GM12873 (cell line): ENCODE results near the gene PLXDC2.

ENCODE experiments used
- TF ChIP-seq, protein P1 (sequence below): IDR thresholded peaks from 2 replicates; pipeline ENCODE4 v1.5.1; 2012; ENCODE audit warnings: low read depth, mild to moderate bottlenecking, moderate library complexity, low read length, control low read depth; ENCODE audit not compliant: insufficient read depth; ENCODE audit errors: missing control alignments

The PLXDC2 gene

DNA sequence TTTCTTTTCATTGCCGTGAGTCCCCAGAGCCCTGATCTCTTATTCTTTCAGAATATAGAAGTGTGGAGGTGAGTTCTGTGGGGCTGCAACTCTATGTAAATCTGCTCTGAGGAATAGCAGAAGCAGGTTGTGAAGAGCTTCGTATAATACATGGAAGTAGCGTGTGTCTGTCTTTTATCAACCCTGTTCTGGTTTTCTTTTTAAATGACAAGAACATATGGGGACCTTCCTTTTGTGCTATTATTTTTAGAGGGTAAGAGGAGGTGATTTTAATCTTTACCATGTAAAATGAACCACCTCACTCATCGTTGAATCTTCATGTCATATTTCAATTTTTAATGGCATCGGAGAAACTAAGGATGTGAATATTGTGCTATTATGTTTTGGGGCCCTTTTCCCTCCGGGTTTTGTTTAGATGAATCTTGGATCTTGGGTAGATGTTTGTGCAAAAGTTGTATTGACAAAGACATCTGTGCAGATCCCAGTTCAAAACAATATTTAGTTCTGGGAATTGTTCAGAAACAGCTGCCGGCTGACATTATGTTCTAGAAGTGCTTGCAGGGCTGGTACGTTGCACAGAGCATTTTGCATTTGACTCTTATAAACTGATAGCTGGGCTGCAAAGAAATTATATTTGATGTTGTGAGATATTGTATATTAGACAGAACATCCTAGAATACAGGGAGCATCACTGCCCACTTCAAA is 46.7 kb downstream of the PLXDC2 start:
- TF ChIP-seq, protein P1, sequence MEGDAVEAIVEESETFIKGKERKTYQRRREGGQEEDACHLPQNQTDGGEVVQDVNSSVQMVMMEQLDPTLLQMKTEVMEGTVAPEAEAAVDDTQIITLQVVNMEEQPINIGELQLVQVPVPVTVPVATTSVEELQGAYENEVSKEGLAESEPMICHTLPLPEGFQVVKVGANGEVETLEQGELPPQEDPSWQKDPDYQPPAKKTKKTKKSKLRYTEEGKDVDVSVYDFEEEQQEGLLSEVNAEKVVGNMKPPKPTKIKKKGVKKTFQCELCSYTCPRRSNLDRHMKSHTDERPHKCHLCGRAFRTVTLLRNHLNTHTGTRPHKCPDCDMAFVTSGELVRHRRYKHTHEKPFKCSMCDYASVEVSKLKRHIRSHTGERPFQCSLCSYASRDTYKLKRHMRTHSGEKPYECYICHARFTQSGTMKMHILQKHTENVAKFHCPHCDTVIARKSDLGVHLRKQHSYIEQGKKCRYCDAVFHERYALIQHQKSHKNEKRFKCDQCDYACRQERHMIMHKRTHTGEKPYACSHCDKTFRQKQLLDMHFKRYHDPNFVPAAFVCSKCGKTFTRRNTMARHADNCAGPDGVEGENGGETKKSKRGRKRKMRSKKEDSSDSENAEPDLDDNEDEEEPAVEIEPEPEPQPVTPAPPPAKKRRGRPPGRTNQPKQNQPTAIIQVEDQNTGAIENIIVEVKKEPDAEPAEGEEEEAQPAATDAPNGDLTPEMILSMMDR = no peak

DNA sequence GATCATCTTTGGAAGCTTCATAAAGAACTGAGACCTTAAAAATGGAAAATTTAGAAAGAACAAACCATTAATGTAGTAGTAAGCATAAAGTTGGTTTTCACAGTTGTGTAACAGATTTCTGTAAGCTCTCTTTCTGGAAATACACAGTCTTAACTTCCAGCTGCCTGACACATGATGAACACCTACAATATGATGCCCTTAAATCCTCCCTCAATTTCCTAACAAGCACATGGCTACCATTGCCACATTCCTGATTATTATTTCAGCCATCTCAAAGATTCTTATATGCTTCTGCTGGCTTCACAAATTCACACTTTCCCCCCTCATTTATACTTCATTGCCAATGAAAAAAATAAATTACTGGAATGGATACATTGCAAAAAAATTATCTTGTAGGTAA is 49.4 kb downstream of the PLXDC2 start:
- TF ChIP-seq, protein P1 = no peak

DNA sequence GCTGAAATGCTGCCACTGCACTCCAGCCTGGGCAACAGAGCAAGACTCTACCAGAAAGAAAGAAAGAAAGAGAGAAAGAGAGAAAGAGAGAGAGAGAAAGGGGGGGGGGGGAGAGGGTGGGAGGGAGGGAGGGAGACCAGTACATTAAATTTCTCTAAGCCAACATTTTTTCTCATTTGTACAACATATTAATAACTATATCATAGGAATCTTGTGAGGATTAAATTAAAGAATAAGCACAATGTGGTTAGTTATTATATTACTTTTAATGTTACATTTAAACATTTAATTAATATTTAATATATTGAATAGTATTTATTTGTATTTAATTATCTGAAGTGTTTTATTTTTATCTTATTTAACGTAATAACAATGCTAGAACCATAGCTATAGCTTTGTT is 53.1 kb downstream of the PLXDC2 start:
- TF ChIP-seq, protein P1 = no peak

DNA sequence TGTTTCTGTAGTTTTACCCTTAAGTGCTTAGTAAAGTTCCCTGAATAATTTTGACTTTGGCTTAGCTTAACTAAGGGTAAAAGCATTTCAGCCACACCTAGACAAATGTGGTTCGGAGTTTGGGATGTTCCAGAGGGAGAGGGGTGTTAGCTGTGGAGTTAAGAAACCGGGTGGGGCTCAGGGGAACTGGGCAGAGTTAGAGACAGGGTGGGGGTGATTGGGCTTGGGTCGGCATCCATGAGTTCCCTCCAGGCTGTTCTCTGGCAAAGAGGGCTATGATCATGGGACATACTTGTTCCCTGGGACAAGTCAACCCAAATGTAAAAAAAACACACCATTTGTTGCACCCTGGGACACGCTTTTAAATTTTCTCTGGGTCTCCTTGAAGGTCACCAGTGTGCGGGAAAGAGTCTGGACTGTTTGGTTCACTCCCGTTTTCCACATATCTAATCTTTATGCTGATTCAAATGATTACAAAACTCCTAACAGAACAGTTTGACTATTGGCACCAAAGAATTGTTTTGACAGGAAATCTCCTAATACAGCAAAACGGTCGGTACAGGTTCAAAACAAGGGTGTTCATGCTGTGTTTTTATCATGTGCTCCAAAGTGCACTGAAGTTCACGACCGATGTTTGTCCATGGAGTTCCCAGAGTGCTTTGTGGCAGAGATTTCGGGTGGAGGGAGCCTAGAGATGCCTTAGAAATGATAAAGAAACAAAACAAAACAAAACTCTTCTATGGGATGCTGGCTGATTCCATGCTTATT is 56.5 kb downstream of the PLXDC2 start:
- TF ChIP-seq, protein P1 = no peak

DNA sequence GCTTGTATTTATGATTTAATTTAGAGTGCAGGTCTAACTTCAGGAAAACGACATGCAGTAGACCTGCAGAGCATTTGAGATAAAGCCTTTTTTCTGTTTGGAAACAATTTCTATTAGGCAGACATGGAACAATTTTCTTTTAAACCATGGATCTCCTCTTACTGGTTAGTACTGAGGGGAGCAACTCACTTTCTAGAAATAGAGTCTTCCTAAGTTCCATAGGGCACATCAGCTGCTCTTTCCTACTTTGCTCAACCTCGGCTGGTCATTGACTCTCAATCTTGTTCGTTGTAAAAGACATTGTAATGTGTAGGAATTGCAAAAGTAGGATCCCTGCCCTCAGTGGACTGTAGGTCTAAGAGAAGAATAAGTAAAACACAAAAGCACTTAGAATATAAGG is 58.0 kb downstream of the PLXDC2 start:
- TF ChIP-seq, protein P1 = no peak

DNA sequence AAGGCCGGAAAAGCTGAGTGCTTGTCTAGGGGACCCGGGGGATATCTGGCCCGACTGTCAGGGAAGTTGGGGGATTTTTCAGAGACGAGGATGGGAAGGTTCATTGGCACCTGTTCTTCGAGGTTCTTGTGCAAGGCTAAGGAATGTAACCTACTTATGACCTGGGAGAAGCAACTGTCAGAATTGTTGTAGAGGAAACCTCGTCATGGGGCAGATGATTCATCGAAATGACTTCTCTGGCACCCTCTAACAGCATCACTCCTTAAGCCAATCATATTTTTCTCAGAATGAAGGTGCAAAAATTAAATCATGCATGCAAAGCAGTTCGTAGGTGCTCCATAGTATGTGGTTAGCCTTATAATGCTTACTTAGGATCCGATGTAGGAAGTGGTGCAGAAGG is 58.6 kb downstream of the PLXDC2 start:
- TF ChIP-seq, protein P1 = no peak

DNA sequence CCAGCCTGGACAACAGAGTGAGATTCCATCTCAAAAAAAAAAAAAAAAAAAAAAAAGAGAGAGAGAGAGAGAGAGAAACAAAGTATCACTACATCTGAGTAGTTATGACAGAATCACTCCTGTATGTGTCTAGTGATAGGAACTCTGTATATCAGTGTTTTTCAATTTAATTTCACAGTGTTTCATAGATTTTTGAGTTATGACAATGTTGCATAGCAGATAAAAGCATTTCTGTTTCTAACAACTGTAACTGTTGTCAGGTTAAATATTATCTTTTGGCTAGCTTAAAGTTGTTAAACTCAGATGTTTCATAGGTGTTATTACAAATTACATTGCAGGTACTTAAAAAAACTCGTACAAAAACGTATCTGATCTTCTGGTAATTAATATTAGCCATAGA is 60.3 kb downstream of the PLXDC2 start:
- TF ChIP-seq, protein P1 = no peak
